Measurements from ENCODE around the gene C1QL4.
"Not testable (repeated sequence)": the region's sequence is repeated elsewhere in the genome, so short reads cannot be mapped to it uniquely, and the experiment has no call there.

Gene C1QL4

GRCh38 chr12:49292729-49293055, 44.3 kb downstream of the C1QL4 start:
- DNase-seq (ENCODE audit: low spot score), result no peak
- TF ChIP-seq CTCF (IDR thresholded peaks at IDR 0.05; ENCODE audit: borderline replicate concordance, control extremely low read depth, extremely low read depth, insufficient read depth, missing control alignments), result no peak
- in situ Hi-C loops (cut with MboI; ENCODE audit: low sequenced_read_pairs, unreplicated experiment), result no loop called here

- in situ Hi-C loops (cut with MboI; ENCODE audit: low sequenced_read_pairs, unreplicated experiment), result loop anchor here (5.0 kb wide), 1 partner anchor 48 kb away; the partner anchor contains the start of gene C1QL4
- no peak for DNase-seq (ENCODE audit: low spot score)
- no peak for TF ChIP-seq CTCF (IDR thresholded peaks at IDR 0.05; ENCODE audit: borderline replicate concordance, control extremely low read depth, extremely low read depth, insufficient read depth, missing control alignments)
Observed at GRCh38 chr12:49288922-49289555, 47.9 kb downstream of the C1QL4 start.

GRCh38 chr12:49288412-49288853, 48.6 kb downstream of the C1QL4 start:
- peak; percentile 83 for DNase-seq (ENCODE audit: low spot score)
- in situ Hi-C loops (cut with MboI; ENCODE audit: low sequenced_read_pairs, unreplicated experiment), result loop anchor here (5.0 kb wide), 1 partner anchor 49 kb away; the partner anchor contains the start of gene C1QL4
- peak; percentile 87 for TF ChIP-seq CTCF (IDR thresholded peaks at IDR 0.05; ENCODE audit: borderline replicate concordance, control extremely low read depth, extremely low read depth, insufficient read depth, missing control alignments)

- DNase-seq (ENCODE audit: low spot score), result no peak
- in situ Hi-C loops (cut with MboI; ENCODE audit: low sequenced_read_pairs, unreplicated experiment), result loop anchor here (5.0 kb wide), 1 partner anchor 49 kb away; the partner anchor contains the start of gene C1QL4
- TF ChIP-seq CTCF (IDR thresholded peaks at IDR 0.05; ENCODE audit: borderline replicate concordance, control extremely low read depth, extremely low read depth, insufficient read depth, missing control alignments), result no peak
Observed at GRCh38 chr12:49287876-49288275, 49.1 kb downstream of the C1QL4 start.

GRCh38 chr12:49284672-49285071, 52.3 kb downstream of the C1QL4 start:
- no peak for TF ChIP-seq CTCF (IDR thresholded peaks at IDR 0.05; ENCODE audit: borderline replicate concordance, control extremely low read depth, extremely low read depth, insufficient read depth, missing control alignments)
- DNase-seq (ENCODE audit: low spot score), result no peak
- in situ Hi-C loops (cut with MboI; ENCODE audit: low sequenced_read_pairs, unreplicated experiment), result loop anchor here (5.0 kb wide), 1 partner anchor 53 kb away; the partner anchor contains the start of gene C1QL4

- DNase-seq (ENCODE audit: low spot score), result no peak
- in situ Hi-C loops (cut with MboI; ENCODE audit: low sequenced_read_pairs, unreplicated experiment), result no loop called here
- no peak for TF ChIP-seq CTCF (IDR thresholded peaks at IDR 0.05; ENCODE audit: borderline replicate concordance, control extremely low read depth, extremely low read depth, insufficient read depth, missing control alignments)
Observed at GRCh38 chr12:49283541-49284429, 53.2 kb downstream of the C1QL4 start.

- DNase-seq (ENCODE audit: low spot score); in situ Hi-C loops (cut with MboI; ENCODE audit: low sequenced_read_pairs, unreplicated experiment): not testable (repeated sequence)
Observed at GRCh38 chr12:49282740-49283375, 54.1 kb downstream of the C1QL4 start.

All from GM13976 (cell line).